ENCODE results near the gene SYT12.

- no peak for TF ChIP-seq CTCF (conservative IDR thresholded peaks at IDR 0.05; ENCODE audit: low read length)
- no peak for TF ChIP-seq EZH2phosphoT487 (IDR thresholded peaks at IDR 0.05; ENCODE audit: borderline replicate concordance)
Observed at GRCh38 chr11:66975405-66976027, 47.4 kb upstream of the SYT12 start.

Measured in Loucy (cell line).